Measurements from ENCODE around the gene REG4. TPM values are rescaled to one million over a fixed set of nuclear protein-coding genes. Genes with fewer than 3 reads are reported as not detected.

The REG4 gene
- total and polyA plus RNA-seq, 2 donors (not counting 3 experiments of a cell fraction or from before 2014, with no cell fraction given): not detected

DNA sequence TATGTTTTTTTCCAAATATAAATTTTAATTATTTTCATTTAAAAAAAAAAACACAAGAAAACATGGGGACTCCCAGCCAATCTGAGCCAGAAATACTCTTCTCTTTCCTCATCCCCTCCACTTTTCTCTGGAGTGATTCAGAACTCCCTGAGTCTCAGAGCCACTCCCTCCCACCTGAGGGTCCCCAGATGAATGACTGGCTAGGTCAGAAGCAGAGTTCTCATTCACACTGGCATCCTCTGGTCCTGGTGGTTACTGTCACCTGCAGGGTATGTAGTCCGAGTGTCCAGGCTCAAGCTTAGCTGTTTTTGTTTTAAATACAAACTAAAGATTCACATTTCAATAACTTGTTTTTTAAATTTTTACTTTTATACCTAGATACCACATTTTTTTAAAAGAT, 48.9 kb downstream of the REG4 start:
- Histone ChIP-seq H3K9me1 (replicated peaks; ENCODE audit: control insufficient read depth, extremely low read depth, insufficient read depth, low read length) (no peaks in the 10 kb centered on the region), H3K4me2 (ENCODE audit: insufficient read depth, low read length) (no peak overlapping the region), H3K36me3 (ENCODE audit: control insufficient read depth in 2 of 2, extremely low read depth in 1 of 2, insufficient read depth in 2 of 2, low read length in 2 of 2) (no peaks in the 10 kb centered on the region), H3K79me2 (ENCODE audit: control insufficient read depth, insufficient read depth, low read length) (no peaks in the 10 kb centered on the region), H4K20me1 (replicated peaks; ENCODE audit: control insufficient read depth, extremely low read depth, insufficient read depth, low read length) (no peaks in the 10 kb centered on the region), H3K9ac (replicated peaks; ENCODE audit: extremely low read depth, insufficient read depth, low read length) (no peak overlapping the region), H3K9me3 (replicated peaks; ENCODE audit: control insufficient read depth, insufficient read depth, low read length) (no peaks in the 10 kb centered on the region), H3K27me3 (ENCODE audit: control insufficient read depth in 2 of 2, insufficient read depth in 2 of 2, low read length in 2 of 2) (peaks cover 12 to 14% of the 10 kb centered on the region in 2 experiments), H2AFZ (ENCODE audit: low read depth, low read length) (no peak overlapping the region), H3K27ac (ENCODE audit: insufficient read depth, low read depth, low read length) (no peak overlapping the region), H3K4me1 (ENCODE audit: control insufficient read depth, extremely low read depth, insufficient read depth, low read length) (no peaks in the 10 kb centered on the region), H3K4me3 (replicated peaks in 1 of 3; ENCODE audit: insufficient read depth in 1 of 3, low read depth in 1 of 3, low read length in 3 of 3) (no peak overlapping the region)
- BruUV-seq (replicated peaks): no TSS peak
- DNase-seq (ENCODE audit: low read depth, low spot score) (no peak), FAIRE-seq (no peak)
- dilution Hi-C loops (cut with MboI; ENCODE audit: extremely low pct_ligation_motif_present, low sequenced_read_pairs) (no loop called here), intact Hi-C loops (cut with micrococcal nuclease) (no loop called here)
- ChIA-PET POLR2A (no interaction called here), CTCF (no interaction called here)
- TF ChIP-seq GATA2 (IDR thresholded peaks at IDR 0.05; ENCODE audit: insufficient read depth, insufficient read length, low read depth, low read length): no peak
- no peak for TF ChIP-seq MYC (IDR thresholded peaks at IDR 0.05; ENCODE audit: low read depth, low read length)
- TF ChIP-seq JUN (IDR thresholded peaks at IDR 0.05; ENCODE audit: borderline replicate concordance, insufficient read depth, insufficient read length, low read depth): no peak
- no peak for TF ChIP-seq EZH2 (IDR thresholded peaks at IDR 0.05; ENCODE audit: borderline replicate concordance, low read depth, low read length, severe bottlenecking)
- no peak for TF ChIP-seq POLR2A (IDR thresholded peaks at IDR 0.05; ENCODE audit: low read depth, low read length)
- TF ChIP-seq, protein P1, sequence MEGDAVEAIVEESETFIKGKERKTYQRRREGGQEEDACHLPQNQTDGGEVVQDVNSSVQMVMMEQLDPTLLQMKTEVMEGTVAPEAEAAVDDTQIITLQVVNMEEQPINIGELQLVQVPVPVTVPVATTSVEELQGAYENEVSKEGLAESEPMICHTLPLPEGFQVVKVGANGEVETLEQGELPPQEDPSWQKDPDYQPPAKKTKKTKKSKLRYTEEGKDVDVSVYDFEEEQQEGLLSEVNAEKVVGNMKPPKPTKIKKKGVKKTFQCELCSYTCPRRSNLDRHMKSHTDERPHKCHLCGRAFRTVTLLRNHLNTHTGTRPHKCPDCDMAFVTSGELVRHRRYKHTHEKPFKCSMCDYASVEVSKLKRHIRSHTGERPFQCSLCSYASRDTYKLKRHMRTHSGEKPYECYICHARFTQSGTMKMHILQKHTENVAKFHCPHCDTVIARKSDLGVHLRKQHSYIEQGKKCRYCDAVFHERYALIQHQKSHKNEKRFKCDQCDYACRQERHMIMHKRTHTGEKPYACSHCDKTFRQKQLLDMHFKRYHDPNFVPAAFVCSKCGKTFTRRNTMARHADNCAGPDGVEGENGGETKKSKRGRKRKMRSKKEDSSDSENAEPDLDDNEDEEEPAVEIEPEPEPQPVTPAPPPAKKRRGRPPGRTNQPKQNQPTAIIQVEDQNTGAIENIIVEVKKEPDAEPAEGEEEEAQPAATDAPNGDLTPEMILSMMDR (IDR thresholded peaks at IDR 0.05; ENCODE audit: extremely low read depth in 1 of 2, insufficient read depth in 1 of 2, low read depth in 1 of 2, low read length in 2 of 2): no peak

DNA sequence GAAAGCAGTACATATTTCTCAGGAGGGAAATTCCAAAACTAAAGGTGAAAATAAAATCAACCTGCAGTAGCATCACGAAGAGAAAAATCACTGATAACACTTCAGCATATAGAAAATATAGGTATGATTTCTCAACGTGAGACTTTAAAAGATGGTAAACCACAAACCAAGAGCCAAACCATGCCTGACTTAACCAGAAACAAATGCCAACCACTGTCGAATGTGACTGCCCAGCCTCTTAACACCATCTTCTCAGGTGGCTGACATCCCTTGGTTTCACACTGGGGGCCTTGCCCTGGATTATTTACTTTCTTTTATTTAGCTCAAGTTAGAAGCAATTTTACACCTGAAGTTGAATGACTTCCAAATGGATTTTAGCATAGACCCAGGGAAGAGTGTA, 52.7 kb downstream of the REG4 start:
- H3K27me3 ChIP-seq (ENCODE audit: control insufficient read depth in 2 of 2, insufficient read depth in 2 of 2, low read length in 2 of 2): peaks cover 8 to 21% of the 10 kb centered on the region in 2 experiments
- H3K4me3 ChIP-seq (replicated peaks in 1 of 3; ENCODE audit: insufficient read depth in 1 of 3, low read depth in 1 of 3, low read length in 3 of 3): no peak overlapping the region
- H3K4me2 ChIP-seq (ENCODE audit: insufficient read depth, low read length): no peak overlapping the region
- H3K36me3 ChIP-seq (ENCODE audit: control insufficient read depth in 2 of 2, extremely low read depth in 1 of 2, insufficient read depth in 2 of 2, low read length in 2 of 2): no peaks in the 10 kb centered on the region
- H2AFZ ChIP-seq (ENCODE audit: low read depth, low read length): no peak overlapping the region
- POLR2A ChIA-PET: no interaction called here
- intact Hi-C loops (cut with micrococcal nuclease) (no loop called here), dilution Hi-C loops (cut with MboI; ENCODE audit: extremely low pct_ligation_motif_present, low sequenced_read_pairs) (no loop called here)
- DNase-seq (ENCODE audit: low read depth, low spot score) (no peak), FAIRE-seq (no peak)
- H3K9ac ChIP-seq (replicated peaks; ENCODE audit: extremely low read depth, insufficient read depth, low read length): no peak overlapping the region
- CTCF ChIA-PET: no interaction called here
- no peak for TF ChIP-seq FOS (IDR thresholded peaks at IDR 0.05; ENCODE audit: borderline replicate concordance, insufficient read depth, low read length)
- no peak for TF ChIP-seq MYC (IDR thresholded peaks at IDR 0.05; ENCODE audit: low read depth, low read length)
- TF ChIP-seq POLR2A (IDR thresholded peaks at IDR 0.05; ENCODE audit: low read depth, low read length): no peak
- TF ChIP-seq, protein P1 (IDR thresholded peaks at IDR 0.05; ENCODE audit: extremely low read depth in 1 of 2, insufficient read depth in 1 of 2, low read depth in 1 of 2, low read length in 2 of 2): no peak
- TF ChIP-seq, protein P2, sequence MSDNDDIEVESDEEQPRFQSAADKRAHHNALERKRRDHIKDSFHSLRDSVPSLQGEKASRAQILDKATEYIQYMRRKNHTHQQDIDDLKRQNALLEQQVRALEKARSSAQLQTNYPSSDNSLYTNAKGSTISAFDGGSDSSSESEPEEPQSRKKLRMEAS (IDR thresholded peaks at IDR 0.05; ENCODE audit: insufficient read depth, insufficient read length): no peak
- TF ChIP-seq POLR2AphosphoS5 (IDR thresholded peaks at IDR 0.05; ENCODE audit: insufficient read depth, low read depth, low read length): no peak
- TF ChIP-seq EZH2 (IDR thresholded peaks at IDR 0.05; ENCODE audit: borderline replicate concordance, low read depth, low read length, severe bottlenecking): no peak
- no peaks in the 10 kb centered on the region for H3K9me1 ChIP-seq (replicated peaks; ENCODE audit: control insufficient read depth, extremely low read depth, insufficient read depth, low read length)
- H4K20me1 ChIP-seq (replicated peaks; ENCODE audit: control insufficient read depth, extremely low read depth, insufficient read depth, low read length): no peaks in the 10 kb centered on the region
- no peaks in the 10 kb centered on the region for H3K9me3 ChIP-seq (replicated peaks; ENCODE audit: control insufficient read depth, insufficient read depth, low read length)
- H3K4me1 ChIP-seq (ENCODE audit: control insufficient read depth, extremely low read depth, insufficient read depth, low read length): no peaks in the 10 kb centered on the region
- BruUV-seq (replicated peaks): no TSS peak
- H3K79me2 ChIP-seq (ENCODE audit: control insufficient read depth, insufficient read depth, low read length): no peaks in the 10 kb centered on the region
- H3K27ac ChIP-seq (ENCODE audit: insufficient read depth, low read depth, low read length): no peak overlapping the region
